H1 (cell line): Measurements from ENCODE around the gene AIRE. TPM values are rescaled to one million over a fixed set of nuclear protein-coding genes. Genes with fewer than 3 reads are reported as not detected.

Experiments
- CTCF ChIA-PET: fragments of 300-600 bp; sonication (Branson Sonifier 250); formaldehyde crosslinking; loops from one replicate; lab custom pipeline; 2021; ENCODE audit not compliant: partially characterized antibody; lab: Charles Lee
- POLR2A ChIA-PET: fragments of 300-600 bp; sonication (Branson Sonifier 250); formaldehyde crosslinking; loops from one replicate; lab custom pipeline; 2021; ENCODE audit warnings: inconsistent platforms; ENCODE audit not compliant: partially characterized antibody; lab: Charles Lee
- DNase-seq, 2 experiments: peaks; one replicate each; pipeline versions ENCODE4 v3.0.0 to v3.0.0-alpha.2; 2010 to 2022; ENCODE audit warnings: low spot score in 2 of 2, low read depth in 1 of 2, mixed read lengths in 1 of 2
- FAIRE-seq: peaks from 2 replicates; lab custom pipeline; 2011; peaks lifted over from hg19 to GRCh38; lab: Jason Lieb, UNC
- H2AFZ ChIP-seq: 2 replicates; pipeline ENCODE4 v1.8.1; 2012; ENCODE audit warnings: low read length, inconsistent platforms
- H2AK5ac ChIP-seq: 2 replicates; pipeline ENCODE4 v1.6.1; 2013; ENCODE audit warnings: low read depth, low read length
- H2BK120ac ChIP-seq: replicated peaks from 2 replicates; pipeline ENCODE3; 2013; ENCODE audit warnings: low read depth, low read length, inconsistent platforms
- H2BK12ac ChIP-seq: 2 replicates; pipeline ENCODE4 v1.6.1; 2013; ENCODE audit warnings: low read depth, low read length
- H2BK15ac ChIP-seq: 2 replicates; pipeline ENCODE4 v1.6.1; 2013; ENCODE audit warnings: low read length
- H2BK20ac ChIP-seq: 2 replicates; pipeline ENCODE4 v1.6.1; 2013; ENCODE audit warnings: low read length
- H2BK5ac ChIP-seq: 2 replicates; pipeline ENCODE4 v1.6.1; 2013; ENCODE audit warnings: low read depth, low read length
- H3K14ac ChIP-seq: 2 replicates; pipeline ENCODE4 v1.6.1; 2013; ENCODE audit warnings: inconsistent platforms; ENCODE audit not compliant: insufficient read length
- H3K18ac ChIP-seq: 2 replicates; pipeline ENCODE4 v1.6.1; 2013; ENCODE audit warnings: low read length; ENCODE audit errors: extremely low read depth
- H3K23ac ChIP-seq: 2 replicates; pipeline ENCODE4 v1.6.1; 2013; ENCODE audit warnings: inconsistent platforms; ENCODE audit not compliant: insufficient read length
- H3K23me2 ChIP-seq: 2 replicates; pipeline ENCODE4 v1.6.1; 2013; ENCODE audit warnings: low read depth, low read length
- H3K27ac ChIP-seq: 2 replicates; pipeline ENCODE4 v1.6.1; 2011; ENCODE audit warnings: low read depth, low read length, inconsistent platforms
- H3K27me3 ChIP-seq, 4 experiments: replicated peaks in 1 of 4; 1 replicate in 1 of 4; 2 replicates in 3 of 4; pipeline versions ENCODE4 v1.6.1 to v1.8.1; 2011 to 2013; ENCODE audit warnings: low read length in 3 of 4, mild to moderate bottlenecking in 3 of 4, inconsistent platforms in 2 of 4, mixed read lengths in 2 of 4, moderate library complexity in 1 of 4; ENCODE audit not compliant: control insufficient read depth in 3 of 4, insufficient read depth in 3 of 4; ENCODE audit errors: extremely low read depth in 1 of 4
- H3K36me3 ChIP-seq, 4 experiments: 2 replicates each; pipeline versions ENCODE4 v1.6.1 to v1.8.1; 2011 to 2013; ENCODE audit warnings: mild to moderate bottlenecking in 4 of 4, low read length in 3 of 4, moderate library complexity in 2 of 4, control low read depth in 1 of 4, inconsistent platforms in 1 of 4; ENCODE audit not compliant: insufficient read depth in 4 of 4, control insufficient read depth in 2 of 4
- H3K4ac ChIP-seq: replicated peaks from 2 replicates; pipeline ENCODE3; 2013; ENCODE audit warnings: low read length, low read depth, mixed read lengths, inconsistent platforms; ENCODE audit not compliant: insufficient read length
- H3K4me1 ChIP-seq, 4 experiments: replicated peaks in 1 of 4; 1 replicate in 1 of 4; 2 replicates in 3 of 4; pipeline versions ENCODE4 v1.6.1 to v1.8.1; 2011 to 2013; ENCODE audit warnings: low read length in 3 of 4, inconsistent platforms in 2 of 4, mixed read lengths in 1 of 4; ENCODE audit not compliant: insufficient read depth in 4 of 4, control insufficient read depth in 3 of 4
- H3K4me2 ChIP-seq, 2 experiments: 2 replicates each; pipeline versions ENCODE4 v1.6.1 to v1.8.1; 2011 to 2013; ENCODE audit warnings: low read depth in 2 of 2, low read length in 2 of 2, control low read depth in 1 of 2, inconsistent platforms in 1 of 2, mild to moderate bottlenecking in 1 of 2; ENCODE audit not compliant: insufficient read depth in 1 of 2
- H3K4me3 ChIP-seq, 4 experiments: fragments of 200-600, 300-600 bp in 1 of 4; sonication (generic), shearing (Covaris generic), sonication (Bioruptor Twin) in 1 of 4; 2 replicates each; pipeline versions ENCODE4 v1.5.1 to v1.8.1; 2011 to 2016; ENCODE audit warnings: low read length in 4 of 4, low read depth in 3 of 4, control low read depth in 2 of 4, inconsistent platforms in 2 of 4, mild to moderate bottlenecking in 2 of 4, mixed read lengths in 1 of 4, moderate library complexity in 1 of 4; ENCODE audit not compliant: insufficient read depth in 2 of 4; ENCODE audit errors: extremely low read depth in 1 of 4
- H3K56ac ChIP-seq: replicated peaks from 2 replicates; pipeline ENCODE3; 2013; ENCODE audit warnings: low read depth, mild to moderate bottlenecking, mixed read lengths, low read length, inconsistent platforms; ENCODE audit not compliant: insufficient read length
- H3K79me1 ChIP-seq: 2 replicates; pipeline ENCODE4 v1.6.1; 2013; ENCODE audit warnings: low read depth, low read length, control low read depth
- H3K79me2 ChIP-seq, 2 experiments: 2 replicates each; pipeline versions ENCODE4 v1.6.1 to v1.8.1; 2012 to 2013; ENCODE audit warnings: low read length in 2 of 2, mild to moderate bottlenecking in 2 of 2, inconsistent platforms in 1 of 2; ENCODE audit not compliant: insufficient read depth in 2 of 2, control insufficient read depth in 1 of 2
- H3K9ac ChIP-seq, 4 experiments: replicated peaks in 1 of 4; 1 replicate in 1 of 4; 2 replicates in 3 of 4; pipeline versions ENCODE4 v1.6.1 to v1.8.1; 2011 to 2013; ENCODE audit warnings: low read depth in 3 of 4, low read length in 3 of 4, control low read depth in 2 of 4, mild to moderate bottlenecking in 2 of 4, moderate library complexity in 2 of 4, inconsistent platforms in 1 of 4; ENCODE audit errors: extremely low read depth in 1 of 4
- H3K9me3 ChIP-seq, 2 experiments: 2 replicates each; pipeline versions ENCODE4 v1.6.1 to v1.8.1; 2012 to 2013; ENCODE audit warnings: mild to moderate bottlenecking in 2 of 2, moderate library complexity in 2 of 2, control low read depth in 1 of 2, inconsistent platforms in 1 of 2, low read depth in 1 of 2, low read length in 1 of 2, mixed read lengths in 1 of 2; ENCODE audit not compliant: insufficient read depth in 2 of 2
- H4K20me1 ChIP-seq, 2 experiments: replicated peaks in 1 of 2; 2 replicates each; pipeline versions ENCODE3 to v1.8.1; 2011 to 2013; ENCODE audit warnings: inconsistent platforms in 2 of 2, low read length in 2 of 2, mild to moderate bottlenecking in 1 of 2; ENCODE audit not compliant: insufficient read depth in 2 of 2, control insufficient read depth in 1 of 2
- H4K5ac ChIP-seq: 2 replicates; pipeline ENCODE4 v1.6.1; 2013; ENCODE audit warnings: low read length, low read depth, mixed read lengths, inconsistent platforms; ENCODE audit not compliant: insufficient read length
- H4K8ac ChIP-seq: 2 replicates; pipeline ENCODE4 v1.8.0; 2013; ENCODE audit warnings: mild to moderate bottlenecking, moderate library complexity, low read length, inconsistent platforms; ENCODE audit not compliant: insufficient read depth; ENCODE audit errors: extremely low read depth
- H4K91ac ChIP-seq: replicated peaks from 2 replicates; pipeline ENCODE3; 2013; ENCODE audit warnings: low read length, mixed read lengths, inconsistent platforms; ENCODE audit not compliant: insufficient read length
- ATF2 ChIP-seq: IDR thresholded peaks from 2 replicates; pipeline ENCODE4 v1.6.1; 2012; ENCODE audit warnings: low read length, inconsistent platforms
- BACH1 ChIP-seq: IDR thresholded peaks from 2 replicates; pipeline ENCODE4 v1.6.1; 2012; ENCODE audit warnings: low read length, improper control_type of control experiment
- CTBP2 ChIP-seq: IDR thresholded peaks from 2 replicates; pipeline ENCODE4 v1.7.0; 2011; ENCODE audit warnings: borderline replicate concordance, mild to moderate bottlenecking, moderate library complexity, mixed read lengths, low read length; ENCODE audit not compliant: insufficient read depth, insufficient read length
- GTF2F1 ChIP-seq: IDR thresholded peaks from 2 replicates; pipeline ENCODE4 v1.6.1; 2012; ENCODE audit warnings: low read depth, low read length, improper control_type of control experiment, borderline replicate concordance
- KDM1A ChIP-seq: fragments of 200-600, 300-600 bp; sonication (generic); IDR thresholded peaks from 2 replicates; pipeline ENCODE4 v1.7.1; 2016; ENCODE audit warnings: mild to moderate bottlenecking, low read length, borderline replicate concordance
- MAX ChIP-seq: IDR thresholded peaks from 2 replicates; pipeline ENCODE4 v1.6.1; 2012; ENCODE audit warnings: inconsistent platforms
- POU5F1 ChIP-seq: IDR thresholded peaks from 2 replicates; pipeline ENCODE4 v1.6.1; 2011; ENCODE audit warnings: low read depth, mild to moderate bottlenecking, low read length, moderate library complexity
- RNF2 ChIP-seq: fragments of 200-900, 300-1000 bp; sonication (generic); IDR thresholded peaks from 2 replicates; pipeline ENCODE4 v1.7.1; 2016; ENCODE audit warnings: borderline replicate concordance, low read depth, mild to moderate bottlenecking, antibody characterized with exemption, low read length; ENCODE audit not compliant: poor library complexity, severe bottlenecking; ENCODE audit errors: missing control alignments
- SP4 ChIP-seq: IDR thresholded peaks from 2 replicates; pipeline ENCODE4 v1.6.1; 2012; ENCODE audit warnings: low read length, inconsistent platforms
- TAF7 ChIP-seq: optimal IDR thresholded peaks from 2 replicates; pipeline ENCODE3; 2011; ENCODE audit warnings: low read depth, mild to moderate bottlenecking, inconsistent platforms, low read length, moderate library complexity, borderline replicate concordance
- WGBS, 2 experiments: shearing (Covaris generic) in 1 of 2; methylation state at CpG; one replicate each; pipeline versions ENCODE4 v1.1.6 to v1.1.7; 2013 to 2015; ENCODE audit warnings: low lambda C conversion rate in 2 of 2, mixed read lengths in 2 of 2, inconsistent platforms in 1 of 2, low coverage in 1 of 2, missing lambda C conversion rate in 1 of 2; ENCODE audit not compliant: insufficient replicate concordance in 2 of 2, insufficient coverage in 1 of 2, insufficient read length in 1 of 2; ENCODE audit errors: extremely low coverage in 1 of 2, missing lambda C conversion rate in 1 of 2; 5-methylcytosine and 5-hydroxymethylcytosine counted together
- polyA plus RNA-seq, 7 experiments: library from polyadenylated mRNA; depleted of rRNA in 3 of 7; stranded (reverse) in 5 of 7; unstranded in 2 of 7; fragments of >200 nt in 5 of 7; fragments of 200-250 nt in 2 of 7; gene quantifications; 1 replicate in 5 of 7; 2 replicates in 1 of 7; 4 replicates in 1 of 7; pipeline versions ENCODE4 v1.2.1 to v1.2.3, GENCODE V29; 2011 to 2013; ENCODE audit warnings: missing spikeins in 2 of 7, mixed read lengths in 2 of 7
- total RNA-seq: library from RNA; stranded (reverse); fragmentation: NEBNext Ultra II Directional; extraction: Animal tissue kit (Norgen Biotek cat#: 25700); gene quantifications from 2 replicates; pipeline ENCODE4 v1.2.1, GENCODE V29; 2021

AIRE gene
- total and polyA plus RNA-seq, 2 of the 8 experiments (the other 6 are each of a cell fraction or from before 2014, with no cell fraction given) = 0.09 TPM; not detected in 1

- Histone ChIP-seq H4K8ac (no peak overlapping the region), H3K9me3 (no peaks in the 10 kb centered on the region)
- 93% methylated on average over 8 of the region's 12 CpGs; no CpG with 5 or more reads in 1 of the 2 experiments for WGBS, 2 experiments
- TF ChIP-seq MAX = no peak
- no peak for TF ChIP-seq ATF2
- no peak for TF ChIP-seq TAF7
- no peak for TF ChIP-seq RNF2
- TF ChIP-seq GTF2F1 = no peak
- TF ChIP-seq KDM1A = no peak
- no peak for TF ChIP-seq BACH1
- no peak for TF ChIP-seq POU5F1
- TF ChIP-seq CTBP2 = no peak
- TF ChIP-seq SP4 = no peak
Observed at GRCh38 chr21:44296103-44296519, 10.4 kb downstream of the AIRE start.

More at GRCh38 chr21:44296103-44296519, 10.4 kb downstream of the AIRE start:
- no peak overlapping the region for H3K56ac ChIP-seq
- H2BK120ac ChIP-seq = no peak overlapping the region
- H2AK5ac ChIP-seq = no peak overlapping the region
- H3K36me3 ChIP-seq = no peaks in the 10 kb centered on the region
- ChIA-PET CTCF (interaction anchor here (1.0 to 5.0 kb wide), 3 partner anchors 10 to 33 kb away, joined by 3 to 53 read pairs (median 6); partner anchors contain the start of gene AIRE), POLR2A (no interaction called here)
- peaks cover 0 to 2% of the 10 kb centered on the region in 2 experiments for H4K20me1 ChIP-seq
- H2BK15ac ChIP-seq = no peak overlapping the region
- peaks cover 12% of the 10 kb centered on the region; the same call in 1 of the 2 replicates for H3K23me2 ChIP-seq
- no peaks in the 10 kb centered on the region for H3K79me1 ChIP-seq
- FAIRE-seq = no peak
- DNase-seq = no peak
- H3K23ac ChIP-seq = no peak overlapping the region
- H3K4me3 ChIP-seq = no peak overlapping the region
- no peak overlapping the region for H3K4me2 ChIP-seq
- H3K9ac ChIP-seq = no peak overlapping the region
- H2BK12ac ChIP-seq = no peak overlapping the region
- H3K14ac ChIP-seq = no peak overlapping the region
- H3K18ac ChIP-seq = no peak overlapping the region
- no peak overlapping the region for H2AFZ ChIP-seq
- H3K4me1 ChIP-seq = peaks cover 0 to 12% (median 4%) of the 10 kb centered on the region in 4 experiments; a peak in 5 of 7 replicates
- no peak overlapping the region for H4K5ac ChIP-seq
- no peaks in the 10 kb centered on the region for H3K79me2 ChIP-seq
- no peak overlapping the region for H3K4ac ChIP-seq
- peaks cover 0 to 3% (median 0%) of the 10 kb centered on the region in 4 experiments; a peak in 2 of 7 replicates for H3K27me3 ChIP-seq
- H3K27ac ChIP-seq = no peak overlapping the region
- H4K91ac ChIP-seq = no peak overlapping the region
- H2BK5ac ChIP-seq = no peak overlapping the region
- H2BK20ac ChIP-seq = no peak overlapping the region
